HG03159 (cell line): ENCODE results near the gene KANSL1.
"Not testable (repeated sequence)": the region's sequence is repeated elsewhere in the genome, so short reads cannot be mapped to it uniquely, and the experiment has no call there.

ENCODE experiments used
- ATAC-seq: cut with Tn5 transposase; IDR thresholded peaks from one replicate; pipeline ENCODE4 v1.9.1; 2021; ENCODE audit warnings: mild to moderate bottlenecking, moderate library complexity; ENCODE audit not compliant: unreplicated experiment

The KANSL1 gene

DNA sequence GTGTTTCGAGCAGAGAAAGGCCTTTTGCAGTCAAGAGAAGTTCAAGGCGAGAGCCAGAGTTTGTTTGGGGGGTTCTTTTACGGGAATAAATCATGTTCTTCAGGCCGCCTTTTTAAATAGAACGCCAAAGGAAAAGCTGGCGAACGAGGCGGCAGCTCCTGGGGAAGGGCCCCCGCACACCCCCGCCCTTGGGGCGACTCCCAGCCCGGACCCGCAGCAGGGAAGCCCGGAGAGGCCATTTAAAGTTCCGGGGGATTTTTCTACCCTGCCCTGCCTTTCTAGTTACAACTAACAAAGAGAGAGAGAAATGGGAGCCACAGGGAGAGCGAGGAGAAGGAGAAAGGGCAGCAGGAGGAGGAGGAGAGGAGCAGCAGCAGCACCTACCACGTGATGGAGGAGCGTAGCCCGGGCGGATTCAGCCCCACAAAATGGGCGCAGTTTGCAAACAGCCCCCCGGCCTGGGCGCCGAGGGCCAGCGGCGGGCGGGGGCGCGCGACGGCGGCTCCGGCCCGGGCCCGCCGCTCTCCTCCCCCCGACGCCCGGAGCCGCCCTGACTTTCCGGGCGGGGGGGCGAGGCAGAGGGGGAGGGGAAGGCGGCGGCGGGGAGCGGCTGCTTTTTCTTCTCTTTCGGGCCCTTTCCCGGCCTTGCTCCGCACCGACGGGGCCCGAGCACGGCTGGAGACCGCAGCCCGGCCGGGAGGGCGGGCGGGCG is 634 bp downstream of the KANSL1 start:
- peak; percentile 29 for ATAC-seq

DNA sequence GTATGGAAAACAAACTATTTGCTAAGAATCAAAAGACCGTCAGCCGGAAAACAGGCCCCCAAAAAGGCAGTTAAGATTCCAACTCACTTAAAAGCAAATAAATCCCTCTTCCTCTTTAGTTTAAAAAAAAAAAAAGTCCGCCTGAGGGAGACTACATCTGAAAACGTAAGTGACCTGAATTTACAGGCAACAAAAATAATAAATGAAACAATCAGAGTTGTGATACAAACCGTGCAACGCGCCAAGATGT is 1.1 kb downstream of the KANSL1 start:
- ATAC-seq = no peak

- no peak for ATAC-seq
Measured at GRCh38 chr17:46191322-46192188, 1.7 kb downstream of the KANSL1 start.

- no peak for ATAC-seq
Measured at GRCh38 chr17:46190763-46191162, 2.5 kb downstream of the KANSL1 start.

- not testable (repeated sequence) for ATAC-seq
Measured at GRCh38 chr17:46186827-46187235, 6.4 kb downstream of the KANSL1 start.

DNA sequence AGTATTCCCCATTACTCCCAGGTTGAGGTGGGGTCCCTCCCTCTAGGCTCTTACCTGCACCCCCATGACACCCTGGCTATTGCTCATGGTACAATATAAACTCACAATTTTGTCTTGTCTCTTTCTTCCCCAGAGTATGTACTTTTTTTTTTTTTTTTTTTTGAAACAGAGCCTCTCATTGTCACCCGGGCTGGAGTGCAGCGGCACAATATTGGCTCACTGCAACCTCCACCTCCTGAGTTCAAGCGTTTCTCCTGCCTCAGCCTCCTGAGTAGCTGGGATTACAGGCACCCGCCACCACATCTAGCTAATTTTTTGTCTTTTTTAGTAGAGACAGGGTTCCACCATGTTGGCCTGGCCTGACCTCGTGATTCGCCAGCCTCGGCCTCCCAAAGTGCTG is 8.5 kb downstream of the KANSL1 start:
- no peak for ATAC-seq

DNA sequence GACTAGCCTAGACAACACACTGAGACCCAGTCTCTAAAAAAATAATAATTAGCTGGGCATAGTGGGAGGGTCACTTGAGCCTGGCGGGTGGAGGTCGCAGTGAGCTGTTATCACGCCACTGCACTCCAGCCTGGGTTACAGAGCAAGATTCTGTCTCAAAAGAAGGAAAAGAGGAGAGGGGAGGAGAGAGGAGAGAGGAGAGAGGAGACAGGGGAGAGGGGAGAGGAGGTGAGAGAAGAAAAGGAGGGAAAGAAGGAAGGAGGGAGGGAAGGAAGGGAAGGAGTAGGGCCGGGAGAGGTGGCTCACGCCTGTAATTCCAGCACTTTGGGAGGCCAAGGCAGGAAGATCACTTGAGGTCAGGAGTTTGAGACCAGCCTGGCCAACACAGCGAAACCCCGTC is 9.8 kb downstream of the KANSL1 start:
- ATAC-seq = not testable (repeated sequence)

- no peak for ATAC-seq
Measured at GRCh38 chr17:46182961-46183360, 10.3 kb downstream of the KANSL1 start.

DNA sequence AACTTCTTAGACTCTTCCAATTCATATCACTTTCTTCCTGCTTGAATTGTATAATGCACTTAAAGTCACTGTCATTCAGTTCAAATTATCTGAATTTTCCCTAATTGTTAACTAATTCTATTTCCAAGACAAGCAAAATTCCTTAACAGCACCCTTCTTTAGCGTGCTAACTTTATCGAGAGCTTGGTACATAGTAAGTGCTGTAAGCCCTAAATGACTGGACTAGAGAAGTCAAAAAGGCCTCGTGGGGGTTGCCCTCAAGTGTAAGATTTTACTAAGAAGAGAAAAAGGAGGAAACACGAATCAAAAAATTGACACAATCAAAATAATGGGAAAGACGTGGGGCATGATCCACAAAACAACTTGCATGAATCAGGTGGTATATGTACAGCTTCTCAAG is 11.3 kb downstream of the KANSL1 start:
- no peak for ATAC-seq

GRCh38 chr17:46181316-46181715 is 11.9 kb downstream of the KANSL1 start:
- ATAC-seq = not testable (repeated sequence)

- no peak for ATAC-seq
Measured at GRCh38 chr17:46180892-46181274, 12.3 kb downstream of the KANSL1 start.

- not testable (repeated sequence) for ATAC-seq
Measured at GRCh38 chr17:46180185-46180891, 12.9 kb downstream of the KANSL1 start.

- no peak for ATAC-seq
Measured at GRCh38 chr17:46179375-46179999, 13.7 kb downstream of the KANSL1 start.

DNA sequence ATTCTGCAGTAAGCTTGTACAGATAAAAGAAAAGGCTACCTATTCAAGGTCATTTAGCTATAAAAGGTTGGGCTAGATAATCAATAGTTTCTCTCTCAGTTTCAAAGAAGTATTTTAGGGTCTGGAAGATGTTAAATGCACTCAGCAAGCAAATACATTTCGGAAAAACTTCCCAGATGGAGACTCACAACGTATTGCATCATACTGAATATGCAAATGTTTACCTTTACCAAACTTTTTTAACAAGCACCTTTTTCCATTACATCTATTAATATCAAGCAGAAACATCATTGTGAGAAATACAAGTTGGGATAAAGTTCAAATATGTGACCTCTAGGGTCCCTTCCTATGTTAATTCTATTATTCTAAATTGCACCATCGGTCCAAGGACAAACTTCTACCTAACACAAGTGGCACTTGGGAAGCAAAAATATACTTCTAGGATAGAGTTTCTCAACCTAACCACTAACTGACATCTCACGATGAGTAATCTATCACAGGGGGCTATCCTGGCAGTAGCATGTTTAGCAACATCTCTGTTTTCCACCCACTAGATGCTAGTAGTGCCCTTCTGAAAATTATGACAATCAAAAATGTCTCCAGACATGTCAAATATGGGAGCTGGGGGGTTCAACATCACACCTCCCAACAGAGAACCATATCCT is 14.5 kb downstream of the KANSL1 start:
- ATAC-seq = no peak

DNA sequence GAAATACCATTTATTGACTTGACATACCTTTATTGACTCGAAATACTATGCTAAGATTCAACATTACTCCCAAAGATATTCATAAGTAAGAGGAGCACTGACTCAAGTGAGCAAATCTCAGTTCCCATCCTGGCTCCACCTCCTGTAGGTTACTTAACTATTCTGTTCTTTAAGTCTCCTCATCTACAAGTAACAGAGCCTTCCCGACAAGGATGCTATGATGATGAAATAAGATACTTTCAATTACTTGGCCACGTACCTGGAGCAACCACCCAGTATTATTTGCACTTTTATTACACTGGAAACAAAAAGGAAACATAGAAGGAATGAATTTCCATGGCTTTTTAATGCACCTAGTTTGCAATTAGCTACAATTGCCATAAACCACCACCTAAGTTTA is 16.3 kb downstream of the KANSL1 start:
- no peak for ATAC-seq

DNA sequence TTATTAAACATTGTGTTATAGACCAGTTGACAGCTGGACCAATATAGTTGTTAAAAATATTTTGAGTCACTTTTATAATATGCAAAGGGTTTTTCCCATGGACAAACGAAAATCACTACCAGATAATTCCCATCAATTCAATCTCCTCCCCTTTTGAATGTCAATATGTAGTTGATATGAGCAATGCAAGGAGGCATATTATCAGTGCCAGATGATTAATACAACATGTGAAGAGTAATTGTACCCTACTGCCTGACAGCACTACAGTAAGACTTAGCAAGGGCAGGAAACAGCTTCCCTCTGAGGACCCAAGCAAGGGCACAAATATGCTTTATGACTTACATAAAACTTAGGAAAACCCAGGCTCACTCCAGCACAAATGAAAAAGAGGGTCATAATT is 17.3 kb downstream of the KANSL1 start:
- no peak for ATAC-seq

GRCh38 chr17:46173153-46173552 is 20.1 kb downstream of the KANSL1 start:
- ATAC-seq = no peak

- no peak for ATAC-seq
Measured at GRCh38 chr17:46171939-46172338, 21.3 kb downstream of the KANSL1 start.

DNA sequence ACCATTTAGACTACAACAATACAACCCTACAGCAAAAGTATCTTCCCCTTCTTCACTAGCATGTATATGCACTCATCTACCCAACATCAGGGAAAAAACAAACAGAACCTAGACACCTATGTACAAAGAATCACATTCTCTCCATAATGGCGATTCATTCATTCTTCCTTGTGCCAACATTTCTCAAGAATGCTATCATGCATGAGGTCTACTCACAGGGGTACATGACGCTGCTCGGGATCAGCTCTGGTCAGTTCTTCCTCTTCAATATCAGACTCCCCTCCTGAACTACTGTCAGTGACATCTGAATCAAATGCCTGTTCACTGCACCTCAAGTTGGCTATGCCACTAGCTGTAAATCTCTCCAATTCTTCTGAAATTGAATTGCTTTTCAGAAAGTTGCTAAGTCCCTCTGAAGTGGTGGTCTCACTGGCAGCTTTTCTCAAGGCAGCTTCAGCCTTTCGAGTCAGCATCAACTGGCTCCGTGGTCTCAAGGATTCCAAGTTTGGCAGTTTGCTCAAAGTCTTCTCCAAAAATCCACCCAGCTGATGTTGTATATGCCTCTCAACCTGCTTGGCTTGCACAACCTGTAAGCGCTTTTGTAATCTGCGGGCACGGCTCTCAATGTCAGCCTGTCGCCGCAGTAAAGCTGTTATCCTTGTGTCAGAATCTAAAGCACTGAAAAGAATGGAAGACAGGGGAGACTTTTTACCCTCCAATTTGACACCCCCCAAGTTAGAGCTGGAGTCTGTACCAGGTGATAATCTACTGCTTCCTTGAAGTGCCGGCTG is 22.4 kb downstream of the KANSL1 start:
- no peak for ATAC-seq
